ENCODE results near the gene MACROD2.

MACROD2 gene

GRCh38 chr20:15889514-15890256 is 1894.4 kb downstream of the MACROD2 start:
- DNase-seq (ENCODE audit: low read depth, low spot score) = no peak

GRCh38 chr20:15890407-15890982 is 1895.2 kb downstream of the MACROD2 start:
- no peak for DNase-seq (ENCODE audit: low read depth, low spot score)

DNA sequence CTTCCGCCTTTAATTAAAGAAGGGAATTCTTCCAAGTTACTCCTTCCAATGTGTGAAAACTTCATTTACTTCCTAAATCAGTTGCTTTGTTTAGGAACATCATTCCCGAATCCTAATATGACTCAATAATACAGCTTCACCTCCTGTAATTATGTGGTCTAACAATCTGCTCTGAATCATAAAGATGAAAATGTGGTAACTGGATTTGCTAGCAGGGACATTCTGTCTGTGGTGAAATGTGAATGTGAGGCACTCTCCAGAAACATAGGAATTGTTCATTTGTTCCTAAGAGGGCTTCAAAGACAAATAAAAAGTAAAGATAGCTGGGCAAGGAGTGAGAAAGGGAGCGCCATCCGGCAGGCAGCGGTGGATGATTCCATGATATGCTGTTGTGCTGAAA is 1899.8 kb downstream of the MACROD2 start:
- no peak for DNase-seq (ENCODE audit: low read depth, low spot score)

- DNase-seq (ENCODE audit: low read depth, low spot score) = no peak
These were observed 1900.3 kb downstream of the MACROD2 start for GRCh38 chr20:15895560-15896084.

DNA sequence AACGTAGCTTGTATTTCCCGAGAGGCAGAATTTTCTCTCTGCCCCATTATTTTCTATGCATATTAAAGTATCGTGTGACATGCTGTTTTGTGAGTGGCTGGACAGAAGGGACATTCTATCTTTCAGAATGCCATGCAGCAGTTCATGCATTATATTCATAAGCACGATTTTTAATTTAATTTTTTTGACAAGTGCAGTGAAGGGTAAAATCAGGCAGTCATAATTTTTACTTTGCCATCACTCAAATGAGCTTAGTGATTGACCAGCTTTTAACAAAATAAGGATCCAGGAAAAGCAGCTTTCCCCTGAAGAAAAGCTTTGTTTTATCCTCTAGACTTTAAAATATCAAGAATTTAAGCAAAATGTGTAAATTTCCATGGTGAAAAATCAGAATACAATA is 1904.7 kb downstream of the MACROD2 start:
- DNase-seq (ENCODE audit: low read depth, low spot score) = no peak

GRCh38 chr20:15900443-15900842 is 1905.1 kb downstream of the MACROD2 start:
- no peak for DNase-seq (ENCODE audit: low read depth, low spot score)

- DNase-seq (ENCODE audit: low read depth, low spot score) = no peak
These were observed 1907.2 kb downstream of the MACROD2 start for GRCh38 chr20:15902493-15902892.

DNA sequence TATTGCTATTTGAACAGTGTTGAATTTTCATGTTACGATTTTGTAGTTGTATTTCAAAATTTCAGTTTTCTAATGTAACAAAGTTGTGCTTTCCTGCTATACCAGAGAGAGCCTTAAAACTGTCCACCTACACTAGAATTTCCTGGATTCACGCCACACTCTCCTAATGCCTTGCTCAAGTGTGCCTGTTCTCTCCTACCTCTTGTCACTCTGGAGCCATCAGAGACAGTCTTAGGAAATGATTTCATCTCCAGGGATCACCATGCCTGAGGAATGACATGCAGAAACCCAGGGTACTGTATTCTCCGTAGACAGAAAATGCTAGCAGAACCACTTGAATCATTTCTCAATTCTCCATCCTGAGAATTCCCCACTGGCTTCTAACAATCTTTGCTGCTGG is 1910.3 kb downstream of the MACROD2 start:
- no peak for DNase-seq (ENCODE audit: low read depth, low spot score)

GRCh38 chr20:15909995-15910394 is 1914.7 kb downstream of the MACROD2 start:
- no peak for DNase-seq (ENCODE audit: low read depth, low spot score)

DNA sequence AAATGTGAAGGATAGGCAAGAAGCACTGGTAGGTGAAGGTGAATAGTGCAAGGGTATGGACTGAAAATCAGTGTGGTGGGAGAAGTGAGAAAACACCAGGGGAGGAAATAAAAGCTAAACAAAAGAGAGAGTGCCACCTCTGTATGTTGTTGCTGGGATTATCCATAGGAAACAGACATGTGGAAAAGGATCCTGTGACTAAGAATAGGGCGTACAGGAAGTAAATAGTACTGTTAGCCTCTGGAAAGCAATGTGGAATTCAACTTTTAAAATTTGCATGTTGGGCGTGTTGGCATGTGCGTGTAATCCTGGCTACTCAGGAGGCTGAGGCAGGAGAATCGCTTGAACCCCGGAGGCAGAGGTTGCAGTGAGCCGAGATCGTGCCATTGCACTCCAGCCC is 1916.3 kb downstream of the MACROD2 start:
- DNase-seq (ENCODE audit: low read depth, low spot score) = no peak

DNA sequence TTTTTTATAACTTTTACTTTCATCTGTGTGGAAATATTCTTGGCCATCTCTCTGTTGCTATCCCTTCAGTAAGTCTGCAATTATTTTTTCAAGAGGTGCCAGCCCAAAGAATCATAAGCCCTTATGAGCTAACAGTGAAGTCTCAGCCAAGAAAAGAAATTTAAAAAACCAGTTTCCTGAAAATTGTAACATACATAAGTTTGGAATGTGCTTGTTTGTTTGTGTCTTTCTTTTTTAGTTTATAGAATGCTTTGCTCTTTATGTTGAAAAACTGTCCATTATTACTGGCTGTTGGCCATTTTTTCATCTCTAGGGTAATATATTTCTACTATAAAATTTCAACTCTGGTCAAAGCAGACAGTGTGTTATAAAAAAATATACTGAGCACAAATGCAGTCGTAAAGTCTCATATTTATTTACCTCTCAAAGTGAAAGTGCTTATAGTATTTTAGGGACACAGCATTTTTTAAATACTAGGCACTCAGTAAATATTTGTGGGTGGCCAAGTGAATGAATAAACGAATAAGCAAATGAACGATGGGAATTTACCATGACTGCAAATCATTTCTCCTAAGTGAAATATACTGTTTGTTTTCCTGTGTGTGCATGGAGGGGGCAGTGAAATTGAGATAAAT is 1918.2 kb downstream of the MACROD2 start:
- no peak for DNase-seq (ENCODE audit: low read depth, low spot score)

DNA sequence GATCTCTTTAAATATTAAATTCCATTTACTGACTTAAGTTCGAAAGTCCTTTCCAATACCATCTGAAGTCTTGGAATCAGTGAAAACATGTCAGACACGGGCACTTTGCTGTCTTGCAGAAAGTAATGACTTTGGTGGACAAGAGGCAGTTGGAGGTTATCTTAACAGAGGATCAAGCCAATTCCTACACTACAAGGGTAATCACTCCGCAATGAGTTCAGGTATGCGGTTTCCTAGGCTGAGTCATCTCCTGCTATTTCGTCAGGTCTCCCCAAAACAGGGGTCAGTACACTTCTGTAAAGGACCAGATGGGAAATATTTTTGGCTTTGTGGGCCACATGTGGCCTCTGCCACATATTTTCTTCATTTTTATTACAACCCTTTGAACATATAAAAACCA is 1921.3 kb downstream of the MACROD2 start:
- DNase-seq (ENCODE audit: low read depth, low spot score) = no peak

DNA sequence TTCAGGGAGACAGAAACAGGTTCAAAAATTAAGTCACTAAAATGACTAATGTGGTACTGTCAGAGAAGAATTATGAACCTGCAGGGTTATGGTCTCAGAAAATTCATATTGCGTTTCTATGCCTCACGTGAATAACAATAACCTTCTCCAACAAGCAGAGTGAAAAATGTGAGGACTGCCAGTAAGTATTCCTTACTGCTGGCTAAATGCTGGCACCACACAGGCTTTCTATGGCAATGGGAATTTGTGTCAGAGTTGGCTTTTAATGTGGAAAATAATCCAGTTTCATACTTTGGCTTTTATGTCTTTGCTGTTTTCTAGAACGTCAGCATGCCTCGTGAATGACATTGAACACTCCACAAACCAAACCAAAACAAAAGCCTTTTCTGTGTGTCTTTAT is 1922.0 kb downstream of the MACROD2 start:
- DNase-seq (ENCODE audit: low read depth, low spot score) = no peak

- no peak for DNase-seq (ENCODE audit: low read depth, low spot score)
These were observed 1923.3 kb downstream of the MACROD2 start for GRCh38 chr20:15918631-15919030.

- no peak for DNase-seq (ENCODE audit: low read depth, low spot score)
These were observed 1923.8 kb downstream of the MACROD2 start for GRCh38 chr20:15919118-15919517.

DNA sequence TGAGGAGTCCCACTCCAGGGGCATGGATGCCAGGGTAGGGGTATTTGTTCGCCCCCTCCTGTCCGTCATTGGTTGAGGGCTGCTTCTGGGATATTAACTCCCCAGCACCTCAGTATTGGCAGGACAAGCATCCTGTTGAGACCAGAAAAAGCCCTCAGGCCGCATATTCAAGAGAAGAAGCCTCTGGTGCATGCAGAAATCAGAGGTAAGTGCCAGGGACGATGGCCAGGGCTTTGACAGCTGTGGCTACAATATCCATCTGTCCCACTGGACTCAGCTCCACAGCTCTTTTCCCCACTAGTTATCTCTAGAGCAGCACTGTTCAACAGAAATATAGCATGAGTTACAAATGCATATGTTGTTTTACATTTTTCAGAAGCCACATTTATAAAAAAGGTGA is 1926.6 kb downstream of the MACROD2 start:
- no peak for DNase-seq (ENCODE audit: low read depth, low spot score)

DNA sequence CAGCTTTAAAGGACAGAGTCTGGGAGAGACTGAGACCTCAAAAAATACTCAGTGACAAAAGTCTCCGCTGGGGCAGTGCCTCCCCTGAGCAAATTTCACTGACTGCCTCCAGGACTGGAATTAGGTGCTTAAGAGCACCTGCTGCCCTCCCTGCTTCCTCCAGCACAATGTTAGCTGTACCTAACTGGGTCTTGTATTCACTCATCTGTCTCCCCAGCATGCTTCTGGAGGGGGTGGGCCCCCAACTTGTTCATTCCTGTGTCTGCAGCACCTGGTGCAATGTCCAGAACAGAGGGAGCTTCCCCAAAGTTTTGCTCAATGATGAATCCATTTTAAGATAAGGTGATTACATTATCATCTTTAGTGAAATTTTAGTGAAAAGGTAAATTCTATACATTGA is 1927.2 kb downstream of the MACROD2 start:
- no peak for DNase-seq (ENCODE audit: low read depth, low spot score)

DNA sequence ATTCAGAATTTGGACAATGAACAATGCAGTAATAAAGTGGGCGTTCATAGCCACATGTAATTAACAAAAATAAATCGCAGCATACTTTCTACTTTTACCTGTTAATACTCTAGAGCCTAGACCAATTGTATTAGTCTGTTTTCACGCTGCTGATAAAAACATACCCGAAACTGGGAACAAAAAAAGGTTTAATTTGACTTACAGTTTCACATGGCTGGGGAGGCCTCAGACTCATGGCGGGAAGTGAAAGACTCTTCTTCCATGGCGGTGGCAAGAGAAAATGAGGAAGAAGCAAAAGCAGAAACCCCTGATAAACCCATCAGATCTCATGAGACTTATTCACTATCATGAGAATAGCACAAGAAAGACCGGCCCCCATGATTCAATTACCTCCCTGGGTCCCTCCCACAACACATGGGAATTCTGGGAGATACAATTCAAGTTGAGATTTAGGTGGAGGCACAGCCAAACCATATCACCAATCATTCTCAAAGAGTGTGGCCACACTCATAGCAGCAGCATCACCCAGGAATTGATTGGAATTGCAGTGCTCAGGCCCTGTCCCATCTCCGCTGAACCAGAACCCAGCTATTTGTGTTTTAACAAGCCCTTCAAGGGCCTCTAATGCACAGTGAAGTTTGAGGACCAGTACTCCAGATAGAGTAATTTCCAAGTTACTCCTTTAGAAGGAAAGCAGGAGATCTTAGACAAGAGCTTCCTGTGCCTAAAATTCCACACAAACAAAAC is 1927.9 kb downstream of the MACROD2 start:
- DNase-seq (ENCODE audit: low read depth, low spot score) = no peak

DNA sequence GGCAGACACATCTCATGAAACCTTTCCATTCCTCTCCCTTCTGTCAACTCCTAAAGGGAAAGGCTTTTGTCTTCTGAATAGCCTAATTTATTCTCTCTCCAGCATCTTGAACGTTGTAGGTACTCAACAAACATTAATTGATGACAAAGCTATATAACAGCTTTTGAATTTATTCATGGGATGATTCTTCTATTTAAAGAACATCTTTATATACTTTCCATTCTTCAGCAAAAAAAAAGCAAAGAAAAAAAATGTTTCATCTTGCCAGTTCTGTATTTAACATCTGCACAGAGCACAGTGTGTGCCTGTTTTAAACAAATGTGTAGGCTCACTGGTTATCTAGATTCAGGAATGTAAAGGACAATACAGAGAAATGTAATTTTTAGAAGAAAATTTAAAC is 1929.2 kb downstream of the MACROD2 start:
- DNase-seq (ENCODE audit: low read depth, low spot score) = no peak

DNA sequence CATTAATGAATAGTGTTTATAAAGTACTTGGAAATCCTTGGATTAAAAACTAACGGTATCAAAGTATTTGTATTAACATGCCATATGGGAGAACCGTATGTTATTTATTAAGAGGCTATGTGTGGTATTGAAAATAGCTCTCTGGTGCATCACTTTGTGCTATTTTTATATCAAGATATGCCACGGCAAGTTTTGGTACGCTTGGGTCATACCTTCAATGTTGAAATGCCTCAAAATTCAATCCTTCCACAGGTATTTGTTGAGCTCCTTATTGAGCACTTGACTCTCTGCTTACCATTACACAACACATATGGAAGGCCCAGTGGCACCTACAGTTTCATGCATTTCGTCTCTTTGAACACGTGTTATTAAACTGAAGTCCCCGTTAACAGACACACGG is 1930.1 kb downstream of the MACROD2 start:
- no peak for DNase-seq (ENCODE audit: low read depth, low spot score)

GRCh38 chr20:15927893-15928650 is 1932.8 kb downstream of the MACROD2 start:
- DNase-seq (ENCODE audit: low read depth, low spot score) = no peak
